ENCODE measurements around the gene UIMC1. TPM values are rescaled to one million over a fixed set of nuclear protein-coding genes. Genes with fewer than 3 reads are reported as not detected.
A peak's percentile ranks its signal among the peaks of the same experiment; 100 is the strongest.

Gene UIMC1
- total RNA-seq, 2 donors from 2014 or later = 46.6 to 50.8 TPM

GRCh38 chr5:176904276-176904675, 102.3 kb downstream of the UIMC1 start:
- peaks cover 45% of the 10 kb centered on the region for H3K36me3 Mint-ChIP-seq (ENCODE audit: low read depth)

GRCh38 chr5:176902911-176903664, 103.5 kb downstream of the UIMC1 start:
- H3K9ac ChIP-seq (ENCODE audit: extremely low read depth, low read length, poor library complexity, severe bottlenecking) = no peak overlapping the region
- H3K4me1 Mint-ChIP-seq = peaks cover 24% of the 10 kb centered on the region
- H3K4me3 Mint-ChIP-seq = peak overlapping the region; percentile 12
- peak overlapping the region; percentile 27 for H3K27ac Mint-ChIP-seq
- peaks cover 6% of the 10 kb centered on the region for H3K4me1 ChIP-seq (ENCODE audit: control insufficient read depth, insufficient read depth, low read length)
- no peaks in the 10 kb centered on the region for H3K9me3 ChIP-seq (ENCODE audit: control insufficient read depth, low read length)
- H3K27ac ChIP-seq (ENCODE audit: low read depth, low read length) = no peak overlapping the region
- H3K27me3 ChIP-seq (ENCODE audit: control insufficient read depth, insufficient read depth, low read length, poor library complexity, severe bottlenecking) = no peaks in the 10 kb centered on the region
- WGBS, 2 experiments (ENCODE audit: insufficient coverage in 1 of 2, insufficient read length in 1 of 2) = 82 to 85% methylated on average over 3 to 5 of the region's 5 CpGs
- peaks cover 63% of the 10 kb centered on the region for H3K36me3 ChIP-seq (ENCODE audit: control insufficient read depth, insufficient read depth, low read length)
- no peak for DNase-seq
- H3K27me3 Mint-ChIP-seq (ENCODE audit: insufficient read depth) = no peaks in the 10 kb centered on the region
- TF ChIP-seq, protein P1, sequence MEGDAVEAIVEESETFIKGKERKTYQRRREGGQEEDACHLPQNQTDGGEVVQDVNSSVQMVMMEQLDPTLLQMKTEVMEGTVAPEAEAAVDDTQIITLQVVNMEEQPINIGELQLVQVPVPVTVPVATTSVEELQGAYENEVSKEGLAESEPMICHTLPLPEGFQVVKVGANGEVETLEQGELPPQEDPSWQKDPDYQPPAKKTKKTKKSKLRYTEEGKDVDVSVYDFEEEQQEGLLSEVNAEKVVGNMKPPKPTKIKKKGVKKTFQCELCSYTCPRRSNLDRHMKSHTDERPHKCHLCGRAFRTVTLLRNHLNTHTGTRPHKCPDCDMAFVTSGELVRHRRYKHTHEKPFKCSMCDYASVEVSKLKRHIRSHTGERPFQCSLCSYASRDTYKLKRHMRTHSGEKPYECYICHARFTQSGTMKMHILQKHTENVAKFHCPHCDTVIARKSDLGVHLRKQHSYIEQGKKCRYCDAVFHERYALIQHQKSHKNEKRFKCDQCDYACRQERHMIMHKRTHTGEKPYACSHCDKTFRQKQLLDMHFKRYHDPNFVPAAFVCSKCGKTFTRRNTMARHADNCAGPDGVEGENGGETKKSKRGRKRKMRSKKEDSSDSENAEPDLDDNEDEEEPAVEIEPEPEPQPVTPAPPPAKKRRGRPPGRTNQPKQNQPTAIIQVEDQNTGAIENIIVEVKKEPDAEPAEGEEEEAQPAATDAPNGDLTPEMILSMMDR (conservative IDR thresholded peaks at IDR 0.05) = no peak
- no peak overlapping the region for H3K4me3 ChIP-seq (ENCODE audit: low read length)
- peaks cover 41% of the 10 kb centered on the region for H3K36me3 Mint-ChIP-seq (ENCODE audit: low read depth)
- H3K9me3 Mint-ChIP-seq = no peaks in the 10 kb centered on the region

More at GRCh38 chr5:176904276-176904675, 102.3 kb downstream of the UIMC1 start:
- H3K27ac Mint-ChIP-seq = peak overlapping the region; percentile 59
- H3K4me1 Mint-ChIP-seq = peaks cover 33% of the 10 kb centered on the region
- H3K9me3 Mint-ChIP-seq = no peaks in the 10 kb centered on the region
- H3K4me3 ChIP-seq (ENCODE audit: low read length) = no peak overlapping the region
- no peak overlapping the region for H3K9ac ChIP-seq (ENCODE audit: extremely low read depth, low read length, poor library complexity, severe bottlenecking)
- H3K27ac ChIP-seq (ENCODE audit: low read depth, low read length) = peak overlapping the region; percentile 38
- H3K4me1 ChIP-seq (ENCODE audit: control insufficient read depth, insufficient read depth, low read length) = peaks cover 10% of the 10 kb centered on the region
- H3K36me3 ChIP-seq (ENCODE audit: control insufficient read depth, insufficient read depth, low read length) = peaks cover 74% of the 10 kb centered on the region
- 95 to 100% methylated on average over 3 of the region's 3 CpGs for WGBS, 2 experiments (ENCODE audit: insufficient coverage in 1 of 2, insufficient read length in 1 of 2)
- DNase-seq = no peak
- H3K27me3 ChIP-seq (ENCODE audit: control insufficient read depth, insufficient read depth, low read length, poor library complexity, severe bottlenecking) = no peaks in the 10 kb centered on the region
- no peak overlapping the region for H3K4me3 Mint-ChIP-seq
- no peaks in the 10 kb centered on the region for H3K27me3 Mint-ChIP-seq (ENCODE audit: insufficient read depth)
- H3K9me3 ChIP-seq (ENCODE audit: control insufficient read depth, low read length) = no peaks in the 10 kb centered on the region
- TF ChIP-seq, protein P1 (conservative IDR thresholded peaks at IDR 0.05) = no peak

GRCh38 chr5:176902102-176902814, 104.3 kb downstream of the UIMC1 start:
- Histone ChIP-seq H3K9me3 (ENCODE audit: control insufficient read depth, low read length) (no peaks in the 10 kb centered on the region), H3K4me3 (ENCODE audit: low read length) (no peak overlapping the region), H3K36me3 (ENCODE audit: control insufficient read depth, insufficient read depth, low read length) (peaks cover 55% of the 10 kb centered on the region), H3K27me3 (ENCODE audit: control insufficient read depth, insufficient read depth, low read length, poor library complexity, severe bottlenecking) (no peaks in the 10 kb centered on the region), H3K9ac (ENCODE audit: extremely low read depth, low read length, poor library complexity, severe bottlenecking) (no peak overlapping the region), H3K4me1 (ENCODE audit: control insufficient read depth, insufficient read depth, low read length) (peaks cover 6% of the 10 kb centered on the region), H3K27ac (ENCODE audit: low read depth, low read length) (no peak overlapping the region)
- H3K27me3 Mint-ChIP-seq (ENCODE audit: insufficient read depth) = no peaks in the 10 kb centered on the region
- no peak overlapping the region for H3K4me3 Mint-ChIP-seq
- WGBS, 2 experiments (ENCODE audit: insufficient coverage in 1 of 2, insufficient read length in 1 of 2) = 91 to 100% methylated on average over 3 to 6 of the region's 6 CpGs
- H3K36me3 Mint-ChIP-seq (ENCODE audit: low read depth) = peaks cover 36% of the 10 kb centered on the region
- TF ChIP-seq, protein P1 (conservative IDR thresholded peaks at IDR 0.05) = no peak
- no peaks in the 10 kb centered on the region for H3K9me3 Mint-ChIP-seq
- DNase-seq = no peak
- H3K27ac Mint-ChIP-seq = no peak overlapping the region
- H3K4me1 Mint-ChIP-seq = peaks cover 24% of the 10 kb centered on the region
